PC-3 (cell line): ENCODE results near the gene CSTF2. TPM values are rescaled to one million over a fixed set of nuclear protein-coding genes. Genes with fewer than 3 reads are reported as not detected.

Source experiments
- ATAC-seq: fragments of 200-7000 bp; cut with Tn5 transposase; 2 replicates; pipeline ENCODE4 v1.9.1; 2020; ENCODE audit warnings: mild to moderate bottlenecking, moderate library complexity
- BruUV-seq: library from RNA; stranded (reverse); fragments of 400-500 nt; replicated peaks from 2 replicates; lab custom pipeline; 2021; lab: Mats Ljungman, UMichigan
- CTCF ChIA-PET: fragments of 300-600 bp; sonication (Branson Sonifier 250); formaldehyde crosslinking; loops from one replicate; lab custom pipeline; 2022; ENCODE audit warnings: antibody characterized with exemption; lab: Charles Lee
- POLR2A ChIA-PET: fragments of 300-600 bp; sonication (Branson Sonifier 250); formaldehyde crosslinking; loops from one replicate; lab custom pipeline; 2022; ENCODE audit warnings: antibody characterized with exemption; ENCODE audit not compliant: unreplicated experiment; lab: Charles Lee
- DNase-seq: peaks from one replicate; pipeline ENCODE4 v3.0.0-alpha.2; 2015
- H2AFZ ChIP-seq: fragments of 300-600 bp; sonication (generic); 2 replicates; pipeline ENCODE4 v1.6.0; 2016; ENCODE audit warnings: antibody characterized with exemption, low read length
- H3F3A ChIP-seq: fragments of 300-600 bp; sonication (generic); one replicate; pipeline ENCODE4 v1.6.0; 2017; ENCODE audit warnings: antibody characterized with exemption, low read length, control low read depth, mild to moderate bottlenecking; ENCODE audit not compliant: unreplicated experiment
- H3K27ac ChIP-seq: fragments of 300-600 bp; sonication (generic); 2 replicates; pipeline ENCODE4 v1.5.1; 2016; ENCODE audit warnings: mild to moderate bottlenecking, low read length
- H3K27me3 ChIP-seq: fragments of 300-600 bp; sonication (generic); 2 replicates; pipeline ENCODE4 v1.6.1; 2016; ENCODE audit warnings: low read length, mixed read lengths
- H3K36me3 ChIP-seq: fragments of 300-600 bp; sonication (generic); 2 replicates; pipeline ENCODE4 v1.6.1; 2016; ENCODE audit warnings: low read depth, mixed run types, low read length, mixed read lengths
- H3K4me1 ChIP-seq: fragments of 300-600 bp; sonication (generic); 2 replicates; pipeline ENCODE4 v1.5.1; 2016; ENCODE audit warnings: low read length; ENCODE audit not compliant: insufficient read depth
- H3K4me2 ChIP-seq: fragments of 300-600 bp; sonication (generic); 2 replicates; pipeline ENCODE4 v1.6.0; 2016; ENCODE audit warnings: low read length
- H3K4me3 ChIP-seq: fragments of 300-600 bp; sonication (generic); 2 replicates; pipeline ENCODE4 v1.5.1; 2016; ENCODE audit warnings: mild to moderate bottlenecking, low read length, mixed read lengths
- H3K79me2 ChIP-seq: fragments of 300-600 bp; sonication (generic); 2 replicates; pipeline ENCODE4 v1.6.1; 2017; ENCODE audit warnings: low read length, mixed read lengths
- H3K9ac ChIP-seq: fragments of 300-600 bp; sonication (generic); 2 replicates; pipeline ENCODE4 v1.6.0; 2016; ENCODE audit warnings: mild to moderate bottlenecking, low read length
- H3K9me2 ChIP-seq: fragments of 300-600 bp; sonication (generic); replicated peaks from 2 replicates; pipeline ENCODE4 v1.6.1; 2016; ENCODE audit warnings: mixed run types, low read length, mixed read lengths
- H3K9me3 ChIP-seq: fragments of 300-600 bp; sonication (generic); 2 replicates; pipeline ENCODE4 v1.6.1; 2016; ENCODE audit warnings: low read length, mixed read lengths
- H4K20me1 ChIP-seq: fragments of 300-600 bp; sonication (generic); 2 replicates; pipeline ENCODE4 v1.6.1; 2016; ENCODE audit warnings: low read length, mixed read lengths
- CTCF ChIP-seq: fragments of 300-600 bp; sonication (generic); conservative IDR thresholded peaks from 2 replicates; pipeline ENCODE4 v1.5.1; 2017; ENCODE audit warnings: antibody characterized with exemption, low read depth, mild to moderate bottlenecking, low read length
- EZH2 ChIP-seq: fragments of 300-600 bp; sonication (generic); IDR thresholded peaks from one replicate; pipeline ENCODE4 v1.6.1; 2017; ENCODE audit warnings: antibody characterized with exemption, mild to moderate bottlenecking, low read length; ENCODE audit not compliant: unreplicated experiment
- EZH2phosphoT487 ChIP-seq: fragments of 300-600 bp; sonication (generic); IDR thresholded peaks from 2 replicates; pipeline ENCODE4 v1.6.1; 2018; ENCODE audit warnings: mild to moderate bottlenecking, antibody characterized with exemption, low read length, borderline replicate concordance
- intact Hi-C: fragments of 100-400 bp; cut with micrococcal nuclease; formaldehyde crosslinking; loops from 2 replicates; pipeline ENCODE4 v1.9.0; 2023
- total RNA-seq: library from RNA; depleted of rRNA; stranded (reverse); fragments of >200 nt; gene quantifications from 2 replicates; pipeline ENCODE4 v1.2.3, GENCODE V29; 2014

CSTF2 gene
- total RNA-seq, 1 experiment from 2014 or later = 64.1 TPM

GRCh38 chrX:100829730-100830129 lies 9.5 kb downstream of the CSTF2 start:
- ChIA-PET POLR2A (interaction anchor here (0.7 kb wide), 1 partner anchor 374 kb away, joined by 3 read pairs; no protein-coding TSS in a partner anchor), CTCF (no interaction called here)
- Histone ChIP-seq H3K4me3 (no peak overlapping the region), H3K79me2 (no peaks in the 10 kb centered on the region), H3K9ac (peak overlapping the region; percentile 25; the same call in 1 of the 2 replicates), H3K27me3 (no peaks in the 10 kb centered on the region), H3K27ac (peak overlapping the region; percentile 45), H3K9me3 (no peaks in the 10 kb centered on the region), H3K4me2 (0 out of 2 replicates have a peak overlapping the region, but pooled peaks have one; percentile 22), H3K36me3 (peaks cover 53% of the 10 kb centered on the region), H4K20me1 (no peaks in the 10 kb centered on the region), H3K9me2 (no peaks in the 10 kb centered on the region), H3K4me1 (peaks cover 6% of the 10 kb centered on the region), H3F3A (no peaks in the 10 kb centered on the region), H2AFZ (no peak overlapping the region)
- no peak for TF ChIP-seq EZH2phosphoT487
- no peak for TF ChIP-seq CTCF
- no peak for TF ChIP-seq EZH2
- DNase-seq (peak; percentile 57), ATAC-seq (peak; percentile 75)
- BruUV-seq = no TSS peak
- intact Hi-C loops = loop anchor here (10.0 kb wide), 1 partner anchor 155 kb away; no protein-coding TSS in a partner anchor

- ChIA-PET CTCF (no interaction called here), POLR2A (interaction anchor here (0.7 kb wide), 1 partner anchor 374 kb away, joined by 3 read pairs; no protein-coding TSS in a partner anchor)
- Histone ChIP-seq H3K9ac (peak overlapping the region; percentile 25; the same call in 1 of the 2 replicates), H2AFZ (no peak overlapping the region), H4K20me1 (no peaks in the 10 kb centered on the region), H3K4me1 (peaks cover 6% of the 10 kb centered on the region), H3K27me3 (no peaks in the 10 kb centered on the region), H3K27ac (peak overlapping the region; percentile 45), H3K36me3 (peaks cover 51% of the 10 kb centered on the region), H3K9me2 (no peaks in the 10 kb centered on the region), H3K4me2 (0 out of 2 replicates have a peak overlapping the region, but pooled peaks have one; percentile 22), H3K79me2 (no peaks in the 10 kb centered on the region), H3K4me3 (no peak overlapping the region), H3F3A (no peaks in the 10 kb centered on the region), H3K9me3 (no peaks in the 10 kb centered on the region)
- intact Hi-C loops = no loop called here
- BruUV-seq = no TSS peak
- no peak for DNase-seq
- TF ChIP-seq EZH2 (no peak), CTCF (no peak), EZH2phosphoT487 (no peak)
- no peak for ATAC-seq
These were observed 10.0 kb downstream of the CSTF2 start for GRCh38 chrX:100830143-100830542.

DNA sequence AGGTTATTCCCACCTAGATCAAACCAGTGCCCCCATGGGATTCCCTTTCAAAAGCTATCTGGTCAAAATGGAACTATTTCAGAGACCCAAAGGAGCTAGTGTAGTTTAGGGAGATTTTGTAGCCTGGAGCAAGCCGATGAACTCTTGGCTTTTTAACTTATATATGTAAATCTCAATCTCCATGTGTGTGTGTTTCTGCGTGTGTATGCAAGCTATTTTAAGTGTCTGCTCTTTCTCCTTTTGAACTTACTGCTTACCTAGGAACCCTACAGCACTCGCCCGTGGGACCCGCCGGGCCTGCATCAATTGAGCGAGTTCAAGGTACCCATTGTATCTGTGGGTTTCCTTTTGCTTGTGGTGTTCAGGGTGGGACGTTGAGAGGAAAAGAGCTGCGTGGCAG lies 10.4 kb downstream of the CSTF2 start:
- no peak overlapping the region; the same call in 1 of the 2 replicates for H3K27ac ChIP-seq
- no peaks in the 10 kb centered on the region for H3K27me3 ChIP-seq
- no peaks in the 10 kb centered on the region for H3K9me3 ChIP-seq
- H3K79me2 ChIP-seq = no peaks in the 10 kb centered on the region
- no peak overlapping the region for H3K4me2 ChIP-seq
- BruUV-seq = no TSS peak
- no peaks in the 10 kb centered on the region for H3K9me2 ChIP-seq
- TF ChIP-seq EZH2phosphoT487 (no peak), EZH2 (no peak), CTCF (no peak)
- CTCF ChIA-PET = no interaction called here
- no peak overlapping the region for H2AFZ ChIP-seq
- no peaks in the 10 kb centered on the region for H4K20me1 ChIP-seq
- H3K4me3 ChIP-seq = no peak overlapping the region
- ATAC-seq = no peak
- no peak for DNase-seq
- peaks cover 51% of the 10 kb centered on the region for H3K36me3 ChIP-seq
- no peaks in the 10 kb centered on the region for H3F3A ChIP-seq
- POLR2A ChIA-PET = no interaction called here
- intact Hi-C loops = no loop called here
- no peak overlapping the region for H3K9ac ChIP-seq
- peaks cover 6% of the 10 kb centered on the region for H3K4me1 ChIP-seq
